GM23338 (cell line): ENCODE measurements around the gene MAP3K14. TPM values are rescaled to one million over a fixed set of nuclear protein-coding genes. Genes with fewer than 3 reads are reported as not detected.

ENCODE experiments used
- ATAC-seq: fragments of 200-7000 bp; cut with Tn5 transposase; 3 replicates; pipeline ENCODE4 v1.9.1; 2020
- DNase-seq: peaks from one replicate; pipeline ENCODE4 v3.0.0-alpha.2; 2015; ENCODE audit warnings: low spot score
- H2AFZ ChIP-seq: fragments of 200-600 bp; sonication (generic); 2 replicates; pipeline ENCODE4 v1.8.0; 2016; ENCODE audit warnings: antibody characterized with exemption, mild to moderate bottlenecking, moderate library complexity
- H3F3A ChIP-seq: fragments of 200-600 bp; sonication (generic); replicated peaks from 2 replicates; pipeline ENCODE4 v1.8.0; 2017; ENCODE audit warnings: antibody characterized with exemption, mixed run types, low read depth
- H3K27ac ChIP-seq: fragments of 200-600 bp; sonication (generic); 2 replicates; pipeline ENCODE4 v1.6.1; 2016; ENCODE audit warnings: low read depth
- H3K27me3 ChIP-seq: fragments of 200-600 bp; sonication (generic); 2 replicates; pipeline ENCODE4 v1.8.0; 2016; ENCODE audit warnings: mild to moderate bottlenecking, mixed run types, moderate library complexity; ENCODE audit not compliant: insufficient read depth
- H3K36me3 ChIP-seq: fragments of 200-600 bp; sonication (generic); 2 replicates; pipeline ENCODE4 v1.8.0; 2016; ENCODE audit warnings: mild to moderate bottlenecking; ENCODE audit not compliant: insufficient read depth
- H3K4me1 ChIP-seq: fragments of 200-600 bp; sonication (generic); 2 replicates; pipeline ENCODE4 v1.8.0; 2016; ENCODE audit warnings: mild to moderate bottlenecking, moderate library complexity; ENCODE audit not compliant: insufficient read depth
- H3K4me2 ChIP-seq: fragments of 200-600 bp; sonication (generic); 2 replicates; pipeline ENCODE4 v1.7.1; 2017; ENCODE audit warnings: mixed run types
- H3K4me3 ChIP-seq: fragments of 200-600 bp; sonication (generic); 2 replicates; pipeline ENCODE4 v1.6.1; 2016; ENCODE audit warnings: mixed run types
- H3K79me2 ChIP-seq: fragments of 200-600 bp; sonication (generic); replicated peaks from 2 replicates; pipeline ENCODE4 v1.8.0; 2017; ENCODE audit warnings: mild to moderate bottlenecking; ENCODE audit not compliant: insufficient read depth
- H3K9me2 ChIP-seq: fragments of 200-600 bp; sonication (generic); 2 replicates; pipeline ENCODE4 v1.8.0; 2017; ENCODE audit not compliant: insufficient read depth
- H4K20me1 ChIP-seq: fragments of 200-600 bp; sonication (generic); replicated peaks from 2 replicates; pipeline ENCODE4 v1.8.0; 2017; ENCODE audit warnings: mild to moderate bottlenecking; ENCODE audit not compliant: insufficient read depth
- H3K27ac Mint-ChIP-seq: 2 replicates; pipeline ENCODE4 v1.8.0; 2020; ENCODE audit warnings: inconsistent platforms, mild to moderate bottlenecking, moderate library complexity, mixed read lengths
- H3K27me3 Mint-ChIP-seq: 3 replicates; pipeline ENCODE4 v1.8.0; 2022; ENCODE audit warnings: low read depth, mild to moderate bottlenecking, moderate library complexity, mixed read lengths, inconsistent platforms; ENCODE audit not compliant: insufficient read depth, poor library complexity
- H3K36me3 Mint-ChIP-seq: 3 replicates; pipeline ENCODE4 v1.8.0; 2021; ENCODE audit warnings: low read depth, mild to moderate bottlenecking, inconsistent platforms, moderate library complexity, mixed read lengths
- H3K4me1 Mint-ChIP-seq: 3 replicates; pipeline ENCODE4 v1.8.0; 2020; ENCODE audit warnings: mild to moderate bottlenecking, inconsistent platforms, mixed read lengths
- H3K4me3 Mint-ChIP-seq: 3 replicates; pipeline ENCODE4 v1.8.0; 2021; ENCODE audit warnings: moderate library complexity, mild to moderate bottlenecking, inconsistent platforms, mixed read lengths
- H3K9me3 Mint-ChIP-seq: 3 replicates; pipeline ENCODE4 v1.8.0; 2020; ENCODE audit warnings: moderate library complexity, mild to moderate bottlenecking, inconsistent platforms, mixed read lengths
- CREB1 ChIP-seq: fragments of 250-450 bp; sonication (Bioruptor Pico); IDR thresholded peaks from 2 replicates; pipeline ENCODE4 v1.5.0; 2020; ENCODE audit warnings: low read depth, mild to moderate bottlenecking, moderate library complexity
- CTCF ChIP-seq, 2 experiments: fragments of 200-600 bp in 1 of 2; sonication (generic) in 1 of 2; conservative IDR thresholded peaks; 2 replicates each; pipeline versions ENCODE4 v1.5.1 to v1.6.1; 2016 to 2017; ENCODE audit warnings: antibody characterized with exemption in 2 of 2, low read depth in 2 of 2, mild to moderate bottlenecking in 2 of 2, moderate library complexity in 1 of 2
- JUNB ChIP-seq: IDR thresholded peaks from one replicate; pipeline ENCODE4 v1.6.1; 2016; ENCODE audit warnings: antibody characterized with exemption; ENCODE audit not compliant: unreplicated experiment
- POLR2AphosphoS5 ChIP-seq: IDR thresholded peaks from 2 replicates; pipeline ENCODE4 v1.6.1; 2016; ENCODE audit warnings: antibody characterized with exemption, low read depth
- ZNF114 ChIP-seq: fragments of 250-450 bp; sonication (Bioruptor Pico); IDR thresholded peaks from 2 replicates; pipeline ENCODE4 v1.5.0; 2020; ENCODE audit warnings: mild to moderate bottlenecking, moderate library complexity
- ZNF462 ChIP-seq: fragments of 250-450 bp; sonication (Bioruptor Pico); IDR thresholded peaks from 2 replicates; pipeline ENCODE4 v1.5.0; 2020; ENCODE audit warnings: mild to moderate bottlenecking, moderate library complexity
- polyA plus RNA-seq: library from polyadenylated mRNA; unstranded; fragments of >200 nt; fragmentation: Nextera tagmentation; extraction: Ambion mirVana; gene quantifications from 2 replicates; pipeline ENCODE4 v1.2.1, GENCODE V29; 2016
- total RNA-seq: library from RNA; depleted of rRNA; stranded (reverse); fragments of >200 nt; shearing (Covaris generic); gene quantifications from 2 replicates; pipeline ENCODE4 v1.2.3, GENCODE V29; 2014

MAP3K14 gene
- total and polyA plus RNA-seq, 2 experiments from 2014 or later: 1.3 to 4.9 TPM

- Mint-ChIP-seq H3K27me3 (peaks cover 24% of the 10 kb centered on the region), H3K4me1 (peaks cover 20% of the 10 kb centered on the region), H3K36me3 (no peaks in the 10 kb centered on the region), H3K9me3 (no peaks in the 10 kb centered on the region; the same call in 2 of the 3 replicates), H3K4me3 (no peak overlapping the region), H3K27ac (no peak overlapping the region)
- no peak overlapping the region for H3K4me2 ChIP-seq
- peaks cover 8% of the 10 kb centered on the region for H3K4me1 ChIP-seq
- DNase-seq: no peak
- no peak overlapping the region for H3K27ac ChIP-seq
- no peaks in the 10 kb centered on the region for H3K79me2 ChIP-seq
- H3F3A ChIP-seq: no peaks in the 10 kb centered on the region
- no peaks in the 10 kb centered on the region for H3K9me2 ChIP-seq
- H3K27me3 ChIP-seq: peaks cover 17% of the 10 kb centered on the region; the same call in 1 of the 2 replicates
- no peaks in the 10 kb centered on the region for H3K36me3 ChIP-seq
- no peak for ATAC-seq
- H2AFZ ChIP-seq: no peak overlapping the region
- no peak overlapping the region for H3K4me3 ChIP-seq
- H4K20me1 ChIP-seq: no peaks in the 10 kb centered on the region
- TF ChIP-seq CTCF (conservative IDR thresholded peaks at IDR 0.05; ENCODE audit: low read depth in 2 of 2): no peak
- no peak for TF ChIP-seq CREB1 (CRISPR knock-in tag)
- TF ChIP-seq POLR2AphosphoS5: no peak
- no peak for TF ChIP-seq ZNF114
- no peak for TF ChIP-seq JUNB
- no peak for TF ChIP-seq ZNF462 (CRISPR knock-in tag)
Observed at GRCh38 chr17:45332989-45333701, 16.3 kb upstream of the MAP3K14 start.
